Panc1 (cell line): ENCODE measurements around the gene GTF2H4. TPM values are rescaled to one million over a fixed set of nuclear protein-coding genes. Genes with fewer than 3 reads are reported as not detected.

ENCODE experiments used
- ATAC-seq: fragments of 200-7000 bp; cut with Tn5 transposase; 2 replicates; pipeline ENCODE4 v1.9.1; 2020; ENCODE audit warnings: mild to moderate bottlenecking, moderate library complexity
- BruUV-seq: library from RNA; stranded (reverse); fragments of 400-500 nt; replicated peaks from 2 replicates; lab custom pipeline; 2021; lab: Mats Ljungman, UMichigan
- CTCF ChIA-PET: fragments of 300-600 bp; sonication (Branson Sonifier 250); formaldehyde crosslinking; loops from one replicate; lab custom pipeline; 2022; ENCODE audit warnings: antibody characterized with exemption; lab: Charles Lee
- POLR2A ChIA-PET: fragments of 300-600 bp; sonication (Branson Sonifier 250); formaldehyde crosslinking; loops from one replicate; lab custom pipeline; 2022; ENCODE audit warnings: antibody characterized with exemption; lab: Charles Lee
- DNase-seq: peaks from one replicate; pipeline ENCODE4 v3.0.0-alpha.2; 2010; ENCODE audit warnings: low read depth, low spot score
- H3K27ac ChIP-seq: 2 replicates; pipeline ENCODE4 v1.5.1; 2011; ENCODE audit warnings: mild to moderate bottlenecking, low read length, inconsistent platforms
- H3K27me3 ChIP-seq: fragments of 200-500 bp; sonication (Bioruptor generic); 2 replicates; pipeline ENCODE4 v1.6.0; 2014; ENCODE audit warnings: low read length, inconsistent platforms; ENCODE audit not compliant: control insufficient read depth, insufficient read depth
- H3K36me3 ChIP-seq: fragments of 200-500 bp; sonication (Bioruptor generic); 2 replicates; pipeline ENCODE4 v1.5.1; 2014; ENCODE audit warnings: inconsistent platforms, mild to moderate bottlenecking, low read length, moderate library complexity; ENCODE audit not compliant: control insufficient read depth, insufficient read depth
- H3K4me1 ChIP-seq: 2 replicates; pipeline ENCODE4 v1.5.1; 2011; ENCODE audit warnings: inconsistent platforms, mild to moderate bottlenecking, low read length, moderate library complexity; ENCODE audit not compliant: control insufficient read depth, insufficient read depth
- H3K4me3 ChIP-seq, 2 experiments: 2 replicates each; pipeline ENCODE4 v1.5.1; 2011 to 2012; ENCODE audit warnings: low read depth in 2 of 2, low read length in 2 of 2, mild to moderate bottlenecking in 2 of 2, inconsistent platforms in 1 of 2, moderate library complexity in 1 of 2
- H3K9me3 ChIP-seq: fragments of 200-500 bp; sonication (Bioruptor generic); 2 replicates; pipeline ENCODE4 v1.5.1; 2014; ENCODE audit warnings: low read depth, mild to moderate bottlenecking, inconsistent platforms, low read length, moderate library complexity; ENCODE audit not compliant: control insufficient read depth, insufficient read depth
- POLR2AphosphoS5 ChIP-seq: IDR thresholded peaks from 2 replicates; pipeline ENCODE4 v1.6.1; 2012; ENCODE audit warnings: mild to moderate bottlenecking, low read depth, low read length, moderate library complexity
- REST ChIP-seq, 2 experiments: IDR thresholded peaks; 2 replicates each; pipeline ENCODE4 v1.6.1; 2011 to 2012; ENCODE audit warnings: low read depth in 2 of 2, control low read depth in 1 of 2, low read length in 1 of 2, mild to moderate bottlenecking in 1 of 2, moderate library complexity in 1 of 2; ENCODE audit not compliant: insufficient read depth in 1 of 2
- SIN3A ChIP-seq: IDR thresholded peaks from 2 replicates; pipeline ENCODE4 v1.6.1; 2012; ENCODE audit warnings: low read depth, mild to moderate bottlenecking, low read length, moderate library complexity, borderline replicate concordance; ENCODE audit not compliant: insufficient read depth
- TCF7L2 ChIP-seq: IDR thresholded peaks from 2 replicates; pipeline ENCODE4 v1.6.1; 2011; ENCODE audit warnings: mild to moderate bottlenecking, low read depth, low read length, inconsistent platforms
- in situ Hi-C: cut with HindIII; loops from 2 replicates; pipeline ENCODE4 v1.10.0; 2016; ENCODE audit warnings: low sequenced_read_pairs, low pct_unique_long_range_greater_than_20kb
- intact Hi-C: fragments of 100-400 bp; cut with micrococcal nuclease; formaldehyde crosslinking; loops from one replicate; pipeline ENCODE4 v1.10.0; 2022; ENCODE audit not compliant: unreplicated experiment
- total RNA-seq: library from RNA; stranded (reverse); gene quantifications from one replicate; pipeline ENCODE4 v1.2.1, GENCODE V29; 2021; ENCODE audit not compliant: unreplicated experiment
- TF ChIP-seq, protein P1 (sequence below): fragments of 450-650 bp; IDR thresholded peaks from 2 replicates; pipeline ENCODE4 v1.5.1; 2017; ENCODE audit warnings: mild to moderate bottlenecking

Gene GTF2H4
- total RNA-seq, 1 experiment from 2014 or later = 27.5 TPM

DNA sequence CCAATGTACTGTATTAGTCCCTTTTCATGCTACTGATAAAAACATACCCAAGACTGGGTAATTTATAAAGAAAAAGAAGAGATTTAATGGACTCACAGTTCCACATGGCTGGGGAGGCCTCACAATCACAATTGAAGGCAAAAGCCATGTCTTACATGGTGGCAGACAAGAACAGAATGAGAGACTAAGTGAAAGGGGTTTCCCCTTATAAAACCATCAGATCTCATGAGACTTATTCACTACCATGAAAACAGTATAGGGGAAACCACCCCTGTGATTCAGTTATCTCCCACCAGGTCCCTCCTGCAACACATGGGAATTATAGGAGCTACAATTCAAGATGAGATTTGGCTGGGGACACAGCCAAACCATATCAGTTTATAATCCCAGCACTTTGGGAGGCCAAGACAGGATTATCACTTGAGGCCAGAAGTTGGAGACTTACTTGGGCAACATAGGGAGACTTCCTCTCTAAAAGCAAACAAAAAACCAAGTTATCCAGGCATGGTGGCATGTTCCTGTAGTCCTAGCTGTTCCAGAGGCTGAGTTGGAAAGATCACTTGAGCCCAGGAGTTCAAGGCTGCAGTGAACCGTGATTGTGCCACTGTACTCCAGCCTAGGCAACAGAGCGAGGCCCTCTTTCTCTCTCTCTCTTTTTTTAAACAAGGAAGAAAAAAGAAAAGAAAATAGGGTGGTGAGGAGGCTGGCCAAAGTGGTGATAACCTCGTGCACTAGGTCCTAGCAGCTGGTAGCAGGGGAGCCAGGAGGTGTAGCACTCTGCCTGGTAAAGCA lies 46.6 kb upstream of the GTF2H4 start:
- TF ChIP-seq SIN3A (no peak), REST (IDR thresholded peaks at IDR 0.05; ENCODE audit: insufficient read depth in 1 of 2, low read depth in 2 of 2, low read length in 1 of 2) (no peak), TCF7L2 (no peak), POLR2AphosphoS5 (no peak)
- TF ChIP-seq, protein P1, sequence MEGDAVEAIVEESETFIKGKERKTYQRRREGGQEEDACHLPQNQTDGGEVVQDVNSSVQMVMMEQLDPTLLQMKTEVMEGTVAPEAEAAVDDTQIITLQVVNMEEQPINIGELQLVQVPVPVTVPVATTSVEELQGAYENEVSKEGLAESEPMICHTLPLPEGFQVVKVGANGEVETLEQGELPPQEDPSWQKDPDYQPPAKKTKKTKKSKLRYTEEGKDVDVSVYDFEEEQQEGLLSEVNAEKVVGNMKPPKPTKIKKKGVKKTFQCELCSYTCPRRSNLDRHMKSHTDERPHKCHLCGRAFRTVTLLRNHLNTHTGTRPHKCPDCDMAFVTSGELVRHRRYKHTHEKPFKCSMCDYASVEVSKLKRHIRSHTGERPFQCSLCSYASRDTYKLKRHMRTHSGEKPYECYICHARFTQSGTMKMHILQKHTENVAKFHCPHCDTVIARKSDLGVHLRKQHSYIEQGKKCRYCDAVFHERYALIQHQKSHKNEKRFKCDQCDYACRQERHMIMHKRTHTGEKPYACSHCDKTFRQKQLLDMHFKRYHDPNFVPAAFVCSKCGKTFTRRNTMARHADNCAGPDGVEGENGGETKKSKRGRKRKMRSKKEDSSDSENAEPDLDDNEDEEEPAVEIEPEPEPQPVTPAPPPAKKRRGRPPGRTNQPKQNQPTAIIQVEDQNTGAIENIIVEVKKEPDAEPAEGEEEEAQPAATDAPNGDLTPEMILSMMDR = no peak
- Histone ChIP-seq H3K4me3 (no peak overlapping the region), H3K9me3 (no peaks in the 10 kb centered on the region), H3K27ac (no peak overlapping the region), H3K4me1 (no peaks in the 10 kb centered on the region), H3K27me3 (no peaks in the 10 kb centered on the region), H3K36me3 (no peaks in the 10 kb centered on the region)
- DNase-seq (no peak), ATAC-seq (no peak)
- ChIA-PET POLR2A (no interaction called here), CTCF (no interaction called here)
- intact Hi-C loops (no loop called here), in situ Hi-C loops (loop anchor here (10.0 kb wide), 1 partner anchor 213 kb away; no protein-coding TSS in a partner anchor)
- BruUV-seq = no TSS peak

DNA sequence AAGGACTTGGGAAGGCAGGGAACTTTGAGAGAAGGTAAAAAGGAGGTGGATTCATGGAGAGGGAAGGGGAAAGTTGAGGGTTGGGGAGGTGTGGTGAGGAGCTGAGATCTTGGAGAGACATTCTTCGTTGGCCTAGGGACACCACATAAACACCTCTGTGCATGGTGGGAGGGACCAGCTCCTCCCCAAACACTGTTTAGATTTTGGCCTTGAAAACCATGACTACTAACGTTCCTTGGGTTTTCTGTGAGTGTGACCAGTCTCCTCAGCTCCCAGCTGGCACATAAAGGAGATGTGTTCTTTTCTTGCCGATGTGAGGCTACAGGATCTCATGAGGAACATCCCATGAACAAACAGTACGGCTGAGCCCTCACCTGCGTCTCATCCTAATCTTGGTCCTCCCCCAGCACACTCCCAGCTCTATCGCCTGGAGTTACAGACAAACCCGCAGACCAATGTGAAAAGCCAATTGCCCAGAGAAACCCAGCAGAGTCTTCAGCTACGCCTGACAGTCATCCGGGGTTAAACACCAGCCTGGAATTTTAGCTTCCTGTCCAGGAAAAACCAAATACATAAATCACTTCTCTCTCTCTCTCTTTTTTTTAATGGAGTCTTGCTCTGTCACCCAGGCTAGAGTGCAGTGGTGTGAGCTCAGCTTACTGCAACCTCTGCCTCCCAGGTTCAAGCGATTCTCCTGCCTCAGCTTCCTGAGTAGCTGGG lies 45.7 kb upstream of the GTF2H4 start:
- ChIA-PET CTCF (no interaction called here), POLR2A (no interaction called here)
- Histone ChIP-seq H3K4me3 (no peak overlapping the region), H3K27ac (no peak overlapping the region), H3K9me3 (no peaks in the 10 kb centered on the region), H3K4me1 (no peaks in the 10 kb centered on the region), H3K27me3 (no peaks in the 10 kb centered on the region), H3K36me3 (no peaks in the 10 kb centered on the region)
- TF ChIP-seq TCF7L2 (no peak), SIN3A (no peak), POLR2AphosphoS5 (no peak), REST (IDR thresholded peaks at IDR 0.05; ENCODE audit: insufficient read depth in 1 of 2, low read depth in 2 of 2, low read length in 1 of 2) (no peak)
- TF ChIP-seq, protein P1 = no peak
- in situ Hi-C loops (loop anchor here (10.0 kb wide), 1 partner anchor 212 kb away; no protein-coding TSS in a partner anchor), intact Hi-C loops (no loop called here)
- DNase-seq = no peak
- no peak; the same call in 1 of the 2 replicates for ATAC-seq
- BruUV-seq = no TSS peak
